ENCODE data around the gene MUC4. TPM values are rescaled to one million over a fixed set of nuclear protein-coding genes. Genes with fewer than 3 reads are reported as not detected.

The MUC4 gene
- total and polyA plus RNA-seq, 2 donors from 2014 or later: 0.19 TPM; not detected in 1

GRCh38 chr3:195859061-195859845, 47.5 kb upstream of the MUC4 start:
- Histone ChIP-seq H3K36me3 (ENCODE audit: control insufficient read depth in 2 of 3, insufficient read depth in 3 of 3, low read length in 3 of 3) (no peaks in the 10 kb centered on the region), H3K9me3 (ENCODE audit: control insufficient read depth in 2 of 3, insufficient read depth in 1 of 3, low read length in 3 of 3) (no peaks in the 10 kb centered on the region), H3K4me3 (ENCODE audit: low read length in 3 of 3) (no peak overlapping the region), H3K27me3 (ENCODE audit: control insufficient read depth, insufficient read depth, low read length) (no peaks in the 10 kb centered on the region), H3K27ac (ENCODE audit: low read depth in 2 of 2, low read length in 2 of 2) (no peak overlapping the region), H3K4me1 (ENCODE audit: control insufficient read depth in 2 of 3, insufficient read depth in 2 of 3, low read depth in 1 of 3, low read length in 3 of 3) (peaks cover 0 to 6% (median 0%) of the 10 kb centered on the region in 3 donors), H3K9ac (ENCODE audit: low read length in 3 of 3) (no peak overlapping the region)
- FAIRE-seq (no peak), DNase-seq (peak; percentile 68 to 76 (median 74))
- TF ChIP-seq CTCF (IDR thresholded peaks at IDR 0.05; ENCODE audit: borderline replicate concordance, extremely low read depth, insufficient read depth): peak; percentile 98
- intact Hi-C loops (cut with DNase I): no loop called here

GRCh38 chr3:195856410-195857084, 44.8 kb upstream of the MUC4 start:
- DNase-seq (peak in 1 of 5 donors; percentile 69), FAIRE-seq (no peak)
- Histone ChIP-seq H3K27ac (ENCODE audit: low read depth in 2 of 2, low read length in 2 of 2) (no peak overlapping the region), H3K4me3 (ENCODE audit: low read length in 3 of 3) (no peak overlapping the region), H3K27me3 (ENCODE audit: control insufficient read depth, insufficient read depth, low read length) (no peaks in the 10 kb centered on the region), H3K9ac (ENCODE audit: low read length in 3 of 3) (no peak overlapping the region), H3K9me3 (ENCODE audit: control insufficient read depth in 2 of 3, insufficient read depth in 1 of 3, low read length in 3 of 3) (no peaks in the 10 kb centered on the region), H3K4me1 (ENCODE audit: control insufficient read depth in 2 of 3, insufficient read depth in 2 of 3, low read depth in 1 of 3, low read length in 3 of 3) (peaks cover 0 to 4% (median 0%) of the 10 kb centered on the region in 3 donors), H3K36me3 (ENCODE audit: control insufficient read depth in 2 of 3, insufficient read depth in 3 of 3, low read length in 3 of 3) (no peaks in the 10 kb centered on the region)
- no peak for TF ChIP-seq CTCF (IDR thresholded peaks at IDR 0.05; ENCODE audit: borderline replicate concordance, extremely low read depth, insufficient read depth)
- intact Hi-C loops (cut with DNase I): no loop called here

- H3K27me3 ChIP-seq (ENCODE audit: control insufficient read depth, insufficient read depth, low read length): peaks cover 2% of the 10 kb centered on the region
- peaks cover 0 to 4% (median 0%) of the 10 kb centered on the region in 3 donors for H3K4me1 ChIP-seq (ENCODE audit: control insufficient read depth in 2 of 3, insufficient read depth in 2 of 3, low read depth in 1 of 3, low read length in 3 of 3)
- no peak overlapping the region for H3K27ac ChIP-seq (ENCODE audit: low read depth in 2 of 2, low read length in 2 of 2)
- TF ChIP-seq CTCF (IDR thresholded peaks at IDR 0.05; ENCODE audit: borderline replicate concordance, extremely low read depth, insufficient read depth): no peak
- no peaks in the 10 kb centered on the region for H3K9me3 ChIP-seq (ENCODE audit: control insufficient read depth in 2 of 3, insufficient read depth in 1 of 3, low read length in 3 of 3)
- intact Hi-C loops (cut with DNase I): no loop called here
- no peak overlapping the region for H3K9ac ChIP-seq (ENCODE audit: low read length in 3 of 3)
- no peaks in the 10 kb centered on the region for H3K36me3 ChIP-seq (ENCODE audit: control insufficient read depth in 2 of 3, insufficient read depth in 3 of 3, low read length in 3 of 3)
- peak in 1 of 5 donors; percentile 56 for DNase-seq
- FAIRE-seq: no peak
- no peak overlapping the region for H3K4me3 ChIP-seq (ENCODE audit: low read length in 3 of 3)
Observed at GRCh38 chr3:195855471-195856409, 44.0 kb upstream of the MUC4 start.
